NCI-H82 (cell line): ENCODE results near the gene FILIP1.

Experiments
- DNase-seq: peaks from one replicate; lab custom pipeline; 2025; lab: John Stamatoyannopoulos, UW

FILIP1 gene

GRCh38 chr6:75493400-75494064 lies at the start of gene FILIP1:
Gene FILIP1, minus strand, starts transcription at chr6:75493800. Its CDS starts 78,828 bp downstream, at chr6:75414972.
- peak; percentile 1 for DNase-seq

DNA sequence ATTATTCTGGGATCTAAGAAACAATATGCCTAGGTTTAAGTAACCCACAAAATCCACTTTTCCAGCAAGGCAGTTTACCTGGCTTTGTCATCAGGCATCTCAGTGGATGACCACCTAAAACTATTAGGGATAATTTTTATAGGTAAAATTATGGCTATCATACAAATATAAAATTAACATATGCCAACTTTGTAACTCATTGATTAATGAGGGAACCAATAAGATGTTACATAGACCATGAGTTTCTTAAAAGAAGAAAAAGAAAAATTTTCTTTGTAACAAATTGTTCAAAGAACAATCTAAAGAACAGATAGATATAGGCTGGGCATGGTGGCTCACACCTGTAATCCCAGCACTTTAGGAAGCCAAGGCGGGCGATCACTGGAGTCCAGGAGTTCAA lies 49.7 kb upstream of the FILIP1 start:
- DNase-seq: no peak

DNA sequence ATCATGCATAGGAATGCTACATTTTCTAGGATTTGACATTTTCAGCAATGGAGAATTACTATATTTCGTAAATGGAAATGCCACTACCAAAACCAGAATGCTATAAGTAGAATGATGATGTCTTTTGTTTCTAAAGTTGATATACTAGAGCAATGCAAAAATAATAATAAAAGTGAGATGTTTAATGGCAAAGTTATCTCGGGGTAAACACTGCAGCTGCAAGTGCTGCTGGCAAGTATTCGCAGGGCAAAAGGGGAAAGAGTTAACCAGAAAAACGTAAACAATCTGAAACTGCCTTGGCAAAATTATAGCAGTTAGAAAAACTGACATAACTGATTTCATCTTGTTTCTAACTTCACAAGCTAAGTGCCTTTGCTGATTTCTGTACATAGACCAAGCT lies 45.5 kb upstream of the FILIP1 start:
- no peak for DNase-seq

DNA sequence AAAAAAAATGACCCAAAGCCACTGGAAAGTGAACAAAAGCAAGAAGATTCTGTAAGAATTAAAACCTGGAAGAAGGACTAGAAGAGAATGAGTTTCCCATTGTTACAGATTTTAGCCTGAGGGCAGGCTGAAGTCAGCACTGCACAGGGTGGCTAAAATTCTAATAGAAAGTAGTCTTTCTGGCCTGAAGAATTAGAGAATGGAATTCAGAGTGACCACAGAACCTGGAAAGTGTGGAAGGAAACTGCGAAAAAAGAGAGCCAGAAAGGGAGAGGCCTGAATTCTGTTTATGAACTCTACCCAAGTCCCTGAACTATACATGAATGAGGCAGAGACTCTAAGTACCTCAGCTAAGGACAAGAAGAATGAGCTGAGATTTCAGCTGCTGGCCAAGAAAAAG lies 38.9 kb upstream of the FILIP1 start:
- no peak for DNase-seq

DNA sequence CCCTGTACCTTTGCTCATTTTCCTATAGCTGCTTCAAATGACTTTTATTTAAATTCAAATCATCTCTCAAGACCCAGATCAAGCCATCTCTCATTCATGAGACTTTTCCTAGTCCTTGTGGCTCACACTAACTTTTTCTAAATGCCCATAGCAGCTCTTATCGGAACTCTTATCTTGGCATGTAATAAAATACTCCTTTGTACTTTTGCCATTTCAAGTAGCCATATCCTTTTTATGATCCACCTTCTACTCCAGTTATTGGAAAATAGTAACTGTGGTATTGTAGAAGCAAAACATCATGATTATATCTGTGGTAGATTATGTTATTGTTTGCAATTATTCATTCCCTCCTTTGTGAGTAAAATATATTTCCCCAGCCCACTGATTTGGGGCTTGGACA lies 37.6 kb upstream of the FILIP1 start:
- DNase-seq: no peak

DNA sequence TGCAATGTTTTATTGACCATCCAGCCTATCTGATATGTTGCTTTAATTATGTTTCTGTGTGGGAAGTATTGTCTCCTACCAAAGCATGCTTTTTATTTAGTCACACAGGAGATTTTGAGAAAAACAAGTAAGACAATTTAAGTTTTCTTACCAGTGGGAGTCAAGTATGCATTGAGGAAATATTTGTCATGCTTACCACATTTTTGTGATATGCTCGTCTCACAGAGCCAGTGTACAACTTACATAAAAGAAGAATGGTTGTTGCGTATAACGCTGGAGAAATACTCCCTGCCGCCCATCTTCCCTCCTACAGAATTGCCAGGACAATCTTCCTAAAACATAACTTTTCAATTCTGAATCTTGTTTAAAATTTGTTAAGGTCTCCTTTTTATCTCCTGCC lies 37.1 kb upstream of the FILIP1 start:
- DNase-seq: no peak

- DNase-seq: no peak
Observed at GRCh38 chr6:75528423-75528822, 34.8 kb upstream of the FILIP1 start.

- DNase-seq: peak; percentile 74
Observed at GRCh38 chr6:75526502-75527127, 33.0 kb upstream of the FILIP1 start.

DNA sequence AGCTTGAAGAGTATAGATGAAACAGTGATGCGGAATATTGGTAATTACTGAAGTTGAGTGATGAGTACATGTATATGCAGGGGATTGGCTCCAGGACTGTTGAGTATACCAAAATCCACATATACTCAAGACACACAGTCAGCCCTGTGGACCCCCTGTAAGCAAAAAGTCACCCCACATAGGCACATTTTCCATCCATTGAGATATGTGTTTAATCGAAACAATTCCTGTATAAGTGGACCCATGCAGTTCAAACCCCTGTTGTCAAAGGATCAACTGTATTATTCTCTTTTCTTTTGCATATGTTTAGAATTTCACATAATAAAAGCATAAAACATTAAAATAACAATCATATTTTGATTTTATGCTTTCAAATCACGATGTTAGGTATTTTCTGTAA lies 32.1 kb upstream of the FILIP1 start:
- DNase-seq: no peak

- DNase-seq: peak; percentile 59
Observed at GRCh38 chr6:75524322-75524972, 30.8 kb upstream of the FILIP1 start.

- DNase-seq: no peak
Observed at GRCh38 chr6:75516757-75517156, 23.2 kb upstream of the FILIP1 start.

- DNase-seq: no peak
Observed at GRCh38 chr6:75512591-75512990, 19.0 kb upstream of the FILIP1 start.

- DNase-seq: no peak
Observed at GRCh38 chr6:75505424-75505823, 11.8 kb upstream of the FILIP1 start.

DNA sequence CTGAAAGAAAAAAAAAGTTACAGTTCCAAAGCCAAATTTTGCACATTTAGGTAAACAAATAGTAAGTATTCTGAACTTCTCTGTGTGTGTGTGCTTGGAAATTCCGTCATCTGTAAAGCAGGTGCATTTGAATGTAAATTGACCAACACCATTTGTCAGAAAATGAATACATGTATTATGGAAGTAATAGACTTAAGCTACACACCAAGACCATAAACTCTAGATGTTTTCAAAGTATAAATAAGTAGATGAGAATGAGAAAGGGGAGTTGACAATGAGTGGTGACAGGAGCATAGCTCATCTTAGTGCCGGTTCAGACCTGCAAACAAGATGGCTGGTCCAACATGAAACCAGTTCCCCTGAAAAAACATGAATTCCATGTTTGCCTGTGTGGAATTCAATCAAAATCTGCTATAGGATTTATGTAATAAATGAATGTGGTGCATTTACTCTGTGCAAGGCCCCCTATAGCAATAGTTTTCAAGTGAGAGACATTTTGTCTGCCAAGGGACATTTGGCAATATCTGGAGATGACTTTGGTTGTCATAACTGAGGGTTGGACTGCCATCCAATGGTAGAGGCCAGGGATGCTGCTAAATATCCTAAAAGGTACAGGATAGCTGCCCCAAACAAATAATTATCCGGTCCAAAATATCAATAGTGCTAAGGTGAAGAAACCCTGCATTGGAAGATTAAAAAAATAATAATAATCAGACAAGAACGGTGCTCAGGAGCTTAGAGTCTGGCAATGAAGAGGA lies 11.0 kb upstream of the FILIP1 start:
- DNase-seq: no peak

GRCh38 chr6:75503291-75503690 lies 9.7 kb upstream of the FILIP1 start:
- DNase-seq: no peak

DNA sequence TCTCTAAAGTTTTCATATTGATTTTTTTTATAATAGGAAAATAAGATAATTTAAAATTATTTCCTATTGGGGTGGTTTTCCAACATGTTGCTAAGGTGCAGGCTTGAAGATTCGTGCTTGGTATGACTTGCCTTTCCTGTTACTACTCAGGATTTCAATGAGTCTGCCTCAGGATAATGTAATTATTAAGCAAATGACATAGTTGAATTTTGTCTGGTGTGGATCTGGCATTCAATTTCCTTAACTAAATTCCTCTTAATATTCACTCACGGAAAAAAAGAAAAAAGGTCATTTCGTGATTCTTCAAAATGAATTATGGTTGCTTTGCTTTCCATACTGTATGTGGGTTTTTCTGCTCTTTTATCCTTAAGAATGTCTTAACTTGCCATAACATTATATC lies 9.3 kb upstream of the FILIP1 start:
- no peak for DNase-seq

DNA sequence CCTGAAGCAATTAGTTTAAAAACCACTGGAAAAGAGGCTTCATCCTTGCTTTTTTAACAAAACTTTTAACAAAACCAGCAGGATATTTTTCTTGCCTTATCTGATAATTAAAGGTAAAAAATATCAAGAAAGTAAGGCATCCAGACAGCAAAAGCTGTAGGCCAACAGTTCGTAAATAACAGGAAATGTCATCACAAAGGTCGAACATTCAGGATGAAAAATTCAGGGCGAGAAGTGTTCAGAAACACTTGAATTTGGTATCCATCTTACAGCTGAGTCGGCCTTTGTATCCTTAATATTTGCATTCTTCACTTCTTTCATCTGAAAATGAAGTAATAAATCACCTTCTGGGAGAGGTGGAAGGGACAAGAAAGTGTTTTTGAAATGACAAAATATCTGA lies 8.2 kb upstream of the FILIP1 start:
- DNase-seq: no peak

- no peak for DNase-seq
Observed at GRCh38 chr6:75499640-75500039, 6.0 kb upstream of the FILIP1 start.

GRCh38 chr6:75498862-75499261 lies 5.3 kb upstream of the FILIP1 start:
- no peak for DNase-seq

DNA sequence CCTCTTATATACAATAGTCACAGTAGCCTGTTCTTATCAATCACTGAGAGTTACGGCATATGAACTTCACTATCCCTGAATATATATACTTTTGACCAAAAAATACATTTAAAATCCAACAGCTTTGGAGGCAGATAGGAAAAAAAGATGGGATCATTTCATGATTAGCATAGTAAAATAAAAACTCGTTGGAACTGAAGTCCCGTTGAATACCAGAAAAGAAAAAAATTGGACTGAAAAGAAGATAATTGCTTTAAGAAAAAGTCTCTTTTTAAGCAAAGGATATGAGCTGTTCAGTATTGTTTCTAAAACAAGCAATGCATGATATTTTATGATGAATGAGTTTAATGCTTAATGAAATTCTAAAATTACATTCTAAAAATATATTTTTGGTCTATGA lies 4.4 kb upstream of the FILIP1 start:
- no peak for DNase-seq

- no peak for DNase-seq
Observed at GRCh38 chr6:75495011-75495410, 1.4 kb upstream of the FILIP1 start.

DNA sequence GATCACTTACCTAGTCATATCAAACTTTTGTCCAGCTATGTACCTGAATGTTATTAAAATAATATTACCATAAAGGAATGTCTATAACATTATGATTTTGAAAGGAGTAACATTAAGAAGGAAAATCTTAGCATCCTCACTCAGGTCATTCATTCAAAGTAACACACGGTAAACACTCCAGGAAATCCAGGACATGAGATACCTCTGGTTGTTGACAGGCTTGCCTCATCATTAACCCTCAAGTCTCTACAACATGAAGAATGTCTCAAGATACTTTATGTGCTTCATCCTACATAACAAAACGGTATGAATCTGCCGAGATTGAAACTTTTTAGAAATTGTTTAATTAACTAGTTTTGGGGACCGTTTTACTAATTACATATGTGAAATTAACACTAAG lies 690 bp upstream of the FILIP1 start:
- DNase-seq: no peak
